CD14-positive monocyte (primary cell): ENCODE data around the gene IGF2BP2. TPM values are rescaled to one million over a fixed set of nuclear protein-coding genes. Genes with fewer than 3 reads are reported as not detected.
"Not testable (repeated sequence)": the region's sequence is repeated elsewhere in the genome, so short reads cannot be mapped to it uniquely, and the experiment has no call there.

ENCODE experiments used
- DNase-seq, 3 donors: peaks; one replicate each; pipeline ENCODE4 v3.0.0-alpha.2; 2011 to 2022
- H2AFZ ChIP-seq: 2 replicates; pipeline ENCODE4 v1.6.0; 2012; ENCODE audit warnings: mild to moderate bottlenecking, low read depth, low read length, inconsistent platforms; ENCODE audit not compliant: insufficient read depth, poor library complexity, severe bottlenecking
- H3K27ac ChIP-seq, 2 donors: 1 replicate in 1 of 2; 2 replicates in 1 of 2; pipeline ENCODE4 v1.5.1; 2012 to 2013; ENCODE audit warnings: low read length in 2 of 2, control low read depth in 1 of 2, inconsistent platforms in 1 of 2, low read depth in 1 of 2, mild to moderate bottlenecking in 1 of 2
- H3K27me3 ChIP-seq, 2 donors: one replicate each; pipeline versions ENCODE4 v1.6.0 to v1.6.1; 2011 to 2013; ENCODE audit warnings: low read length in 2 of 2; ENCODE audit not compliant: control insufficient read depth in 2 of 2, insufficient read depth in 2 of 2
- H3K36me3 ChIP-seq, 2 donors: replicated peaks in 1 of 2; 1 replicate in 1 of 2; 2 replicates in 1 of 2; pipeline versions ENCODE4 v1.5.1 to v1.6.1; 2012 to 2013; ENCODE audit warnings: low read length in 2 of 2, control low read depth in 1 of 2, inconsistent platforms in 1 of 2, mild to moderate bottlenecking in 1 of 2; ENCODE audit not compliant: insufficient read depth in 2 of 2, control insufficient read depth in 1 of 2
- H3K4me1 ChIP-seq, 2 donors: 1 replicate in 1 of 2; 2 replicates in 1 of 2; pipeline versions ENCODE4 v1.5.1 to v1.6.1; 2012 to 2013; ENCODE audit warnings: low read length in 2 of 2, control low read depth in 1 of 2, inconsistent platforms in 1 of 2, mild to moderate bottlenecking in 1 of 2, moderate library complexity in 1 of 2; ENCODE audit not compliant: insufficient read depth in 2 of 2, control insufficient read depth in 1 of 2
- H3K4me2 ChIP-seq: replicated peaks from 2 replicates; pipeline ENCODE3; 2012; ENCODE audit warnings: low read length, moderate library complexity, mild to moderate bottlenecking; ENCODE audit not compliant: poor library complexity, severe bottlenecking; ENCODE audit errors: extremely low read depth
- H3K4me3 ChIP-seq, 3 experiments: fragments of 200-600 bp in 1 of 3; sonication (generic) in 1 of 3; replicated peaks in 1 of 3; 1 replicate in 2 of 3; 2 replicates in 1 of 3; pipeline ENCODE4 v1.5.1; 2011 to 2013; ENCODE audit warnings: low read length in 3 of 3, mild to moderate bottlenecking in 3 of 3, control low read depth in 2 of 3, low read depth in 2 of 3, inconsistent platforms in 1 of 3, moderate library complexity in 1 of 3
- H3K79me2 ChIP-seq: 2 replicates; pipeline ENCODE4 v1.6.0; 2012; ENCODE audit warnings: mild to moderate bottlenecking, control low read depth, inconsistent platforms, low read length, moderate library complexity; ENCODE audit not compliant: insufficient read depth
- H3K9ac ChIP-seq: 2 replicates; pipeline ENCODE4 v1.6.0; 2017; ENCODE audit warnings: low read length, mild to moderate bottlenecking; ENCODE audit not compliant: insufficient read depth, poor library complexity, severe bottlenecking
- H3K9me3 ChIP-seq, 2 donors: replicated peaks in 1 of 2; 1 replicate in 1 of 2; 2 replicates in 1 of 2; pipeline versions ENCODE4 v1.5.1 to v1.6.1; 2012 to 2013; ENCODE audit warnings: low read length in 2 of 2, control low read depth in 1 of 2; ENCODE audit not compliant: control insufficient read depth in 1 of 2, insufficient read depth in 1 of 2
- H4K20me1 ChIP-seq: 2 replicates; pipeline ENCODE4 v1.6.0; 2012; ENCODE audit warnings: mild to moderate bottlenecking, low read length, control low read depth, moderate library complexity; ENCODE audit not compliant: insufficient read depth
- H3K27ac Mint-ChIP-seq, 7 donors: one replicate each; pipeline ENCODE4 v1.8.0; 2020; ENCODE audit warnings: mild to moderate bottlenecking in 7 of 7, mixed read lengths in 7 of 7, moderate library complexity in 6 of 7, inconsistent platforms in 2 of 7
- H3K27me3 Mint-ChIP-seq, 3 donors: one replicate each; pipeline ENCODE4 v1.8.0; 2021 to 2022; ENCODE audit warnings: low read depth in 3 of 3, mild to moderate bottlenecking in 3 of 3, mixed read lengths in 3 of 3, moderate library complexity in 3 of 3, inconsistent platforms in 1 of 3
- H3K36me3 Mint-ChIP-seq, 2 donors: one replicate each; pipeline ENCODE4 v1.8.0; 2020; ENCODE audit warnings: mixed read lengths in 2 of 2, inconsistent platforms in 1 of 2, mild to moderate bottlenecking in 1 of 2
- H3K4me1 Mint-ChIP-seq: one replicate; pipeline ENCODE4 v1.8.0; 2020; ENCODE audit warnings: mild to moderate bottlenecking, mixed read lengths
- H3K4me3 Mint-ChIP-seq, 2 donors: one replicate each; pipeline ENCODE4 v1.8.0; 2020; ENCODE audit warnings: mild to moderate bottlenecking in 2 of 2, mixed read lengths in 2 of 2, moderate library complexity in 1 of 2
- H3K9me3 Mint-ChIP-seq, 7 donors: one replicate each; pipeline ENCODE4 v1.8.0; 2020 to 2022; ENCODE audit warnings: mixed read lengths in 7 of 7, mild to moderate bottlenecking in 6 of 7, moderate library complexity in 6 of 7, inconsistent platforms in 2 of 7
- CTCF ChIP-seq: fragments of 200-600 bp; IDR thresholded peaks from one replicate; pipeline ENCODE4 v1.8.0; 2022; ENCODE audit warnings: antibody characterized with exemption, mild to moderate bottlenecking
- whole genome bisulfite sequencing: methylation state at CpG from one replicate; pipeline ENCODE4 v1.1.5; 2013; ENCODE audit warnings: missing lambda C conversion rate; ENCODE audit not compliant: insufficient coverage; 5-methylcytosine and 5-hydroxymethylcytosine counted together
- intact Hi-C, 2 donors: fragments of 100-400 bp; cut with micrococcal nuclease; formaldehyde crosslinking; loops; one replicate each; pipeline versions ENCODE4 v1.15.0 to v1.15.1; 2023
- polyA plus RNA-seq, 3 donors: library from polyadenylated mRNA; depleted of rRNA in 1 of 3; unstranded in 2 of 3; stranded (reverse) in 1 of 3; fragments of 300-500 nt in 2 of 3; fragments of >200 nt in 1 of 3; fragmentation: Illumina TruSeq in 2 of 3; gene quantifications; 1 replicate in 2 of 3; 2 replicates in 1 of 3; pipeline ENCODE4 v1.2.3, GENCODE V29; 2012 to 2021

IGF2BP2 gene
- polyA plus RNA-seq, 3 donors, result 0.78 to 2.8 (median 1.00) TPM

- H2AFZ ChIP-seq, H3K27ac ChIP-seq, H3K4me3 ChIP-seq, H3K27me3 Mint-ChIP-seq, H3K9me3 ChIP-seq, H3K9ac ChIP-seq, H3K27me3 ChIP-seq, H3K36me3 Mint-ChIP-seq, H3K4me3 Mint-ChIP-seq, H3K36me3 ChIP-seq, H4K20me1 ChIP-seq, H3K4me2 ChIP-seq, H3K9me3 Mint-ChIP-seq: not testable (repeated sequence)
- Histone ChIP-seq H3K79me2 (peaks cover 55% of the 10 kb centered on the region), H3K4me1 (peaks cover 26 to 29% of the 10 kb centered on the region in 2 donors)
- peak; percentile 98 for TF ChIP-seq CTCF
- peak; percentile 55 to 81 (median 72) for DNase-seq
- Mint-ChIP-seq H3K4me1 (peaks cover 29% of the 10 kb centered on the region), H3K27ac (peak overlapping the region in 1 of 7 donors; percentile 30)
- 100% methylated on average over 1 of the region's 4 CpGs for WGBS
- intact Hi-C loops, result loop anchor here (5.0 kb wide), 3 partner anchors 36 to 106 kb away; no protein-coding TSS in a partner anchor
These were observed 56.3 kb downstream of the IGF2BP2 start for GRCh38 chr3:185768578-185768982.

DNA sequence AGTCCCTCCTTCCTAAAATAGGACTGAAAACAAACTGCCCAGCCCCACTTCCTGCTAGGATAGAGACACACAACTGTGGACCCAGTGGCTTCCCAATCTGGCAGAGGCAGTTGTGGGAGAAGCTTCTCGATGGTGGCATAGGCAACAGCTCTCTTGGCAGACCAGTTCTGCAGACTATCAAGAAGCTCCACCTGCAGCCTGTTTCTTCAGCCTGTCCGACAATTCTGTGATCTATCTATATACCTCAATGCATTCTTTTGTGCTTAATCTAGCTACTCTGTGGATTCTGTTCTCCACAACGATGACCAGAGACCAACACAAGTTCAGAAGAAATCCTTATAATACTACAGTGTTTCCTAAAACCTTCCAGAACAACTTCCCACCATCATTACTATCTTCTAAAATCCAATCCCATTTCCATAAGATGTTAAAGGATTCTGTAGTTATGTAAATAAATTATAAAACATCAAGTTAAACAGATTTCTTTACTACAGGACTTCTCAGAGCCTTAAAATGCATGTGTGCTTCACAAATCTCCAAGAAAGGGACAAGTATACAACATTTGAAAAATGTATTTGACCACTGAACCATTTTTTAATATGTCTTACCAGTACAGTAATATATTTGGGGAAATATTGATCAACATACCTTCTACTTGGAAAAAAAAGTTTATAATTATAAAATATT is 57.7 kb downstream of the IGF2BP2 start:
- no peaks in the 10 kb centered on the region for H3K9me3 Mint-ChIP-seq
- peak overlapping the region; percentile 46 for H2AFZ ChIP-seq
- H3K9ac ChIP-seq, result no peak overlapping the region
- H3K4me2 ChIP-seq, result peak overlapping the region; percentile 16
- peak in 1 of 3 donors; percentile 11 for DNase-seq
- H3K4me1 ChIP-seq, result peaks cover 28 to 31% of the 10 kb centered on the region in 2 donors
- peaks cover 0 to 1% (median 0%) of the 10 kb centered on the region in 3 donors for H3K27me3 Mint-ChIP-seq
- TF ChIP-seq CTCF, result no peak
- intact Hi-C loops, result loop anchor here (5.0 kb wide), 3 partner anchors 35 to 105 kb away; no protein-coding TSS in a partner anchor
- no peaks in the 10 kb centered on the region for H3K27me3 ChIP-seq
- no peaks in the 10 kb centered on the region for H3K9me3 ChIP-seq
- WGBS, result 35% methylated on average over 3 of the region's 3 CpGs
- H3K27ac Mint-ChIP-seq, result peak overlapping the region; percentile 8 to 82 (median 58)
- peaks cover 33% of the 10 kb centered on the region for H3K4me1 Mint-ChIP-seq
- peaks cover 62% of the 10 kb centered on the region for H3K79me2 ChIP-seq
- H4K20me1 ChIP-seq, result no peaks in the 10 kb centered on the region
- H3K36me3 ChIP-seq, result no peaks in the 10 kb centered on the region
- H3K4me3 Mint-ChIP-seq, result peak overlapping the region in 1 of 2 donors; percentile 26
- H3K27ac ChIP-seq, result peak overlapping the region in 1 of 2 donors; percentile 34
- no peaks in the 10 kb centered on the region for H3K36me3 Mint-ChIP-seq
- no peak overlapping the region for H3K4me3 ChIP-seq
